Neural cell (in vitro differentiated cells): ENCODE data around the gene FAM209A. TPM values are rescaled to one million over a fixed set of nuclear protein-coding genes. Genes with fewer than 3 reads are reported as not detected.

Experiments
- H2AFZ ChIP-seq: fragments of 200-600, 300-800 bp; sonication (generic), shearing (Covaris generic); 2 replicates; pipeline ENCODE4 v1.6.0; 2014; ENCODE audit warnings: low read depth, mild to moderate bottlenecking, antibody characterized with exemption, low read length, moderate library complexity
- H3F3A ChIP-seq: fragments of 200-600 bp; shearing (Covaris generic); 2 replicates; pipeline ENCODE4 v1.6.1; 2016; ENCODE audit warnings: mild to moderate bottlenecking, moderate library complexity, mixed read lengths, antibody characterized with exemption, low read length; ENCODE audit not compliant: insufficient read depth, poor library complexity, severe bottlenecking
- H3K27ac ChIP-seq: fragments of 200-600, 300-800 bp; sonication (generic), shearing (Covaris generic); 2 replicates; pipeline ENCODE4 v1.5.1; 2014; ENCODE audit warnings: mild to moderate bottlenecking, low read length, moderate library complexity
- H3K27me3 ChIP-seq: fragments of 300-800, 200-600 bp; sonication (generic), shearing (Covaris generic); 2 replicates; pipeline ENCODE4 v1.6.0; 2014; ENCODE audit warnings: mild to moderate bottlenecking, low read depth, low read length, moderate library complexity; ENCODE audit not compliant: insufficient read depth
- H3K36me3 ChIP-seq: fragments of 300-800, 200-600 bp; sonication (generic), shearing (Covaris generic); 2 replicates; pipeline ENCODE4 v1.5.1; 2014; ENCODE audit warnings: mild to moderate bottlenecking, antibody characterized with exemption, low read length, moderate library complexity; ENCODE audit not compliant: insufficient read depth
- H3K4me2 ChIP-seq: fragments of 300-800, 200-600 bp; sonication (generic), shearing (Covaris generic); 2 replicates; pipeline ENCODE4 v1.6.0; 2014; ENCODE audit warnings: mild to moderate bottlenecking, low read length
- H3K4me3 ChIP-seq: fragments of 300-800, 200-600 bp; sonication (generic), shearing (Covaris generic); 2 replicates; pipeline ENCODE4 v1.5.1; 2014; ENCODE audit warnings: mild to moderate bottlenecking, low read length, moderate library complexity
- H3K79me2 ChIP-seq: fragments of 200-600 bp; shearing (Covaris generic); replicated peaks from 2 replicates; pipeline ENCODE4 v1.6.0; 2014; ENCODE audit warnings: mild to moderate bottlenecking, low read length, moderate library complexity; ENCODE audit not compliant: insufficient read depth
- H3K9ac ChIP-seq: fragments of 300-800, 200-600 bp; sonication (generic), shearing (Covaris generic); 2 replicates; pipeline ENCODE4 v1.6.1; 2016; ENCODE audit warnings: mild to moderate bottlenecking, low read length, mixed read lengths
- H3K9me2 ChIP-seq: fragments of 200-600 bp; shearing (Covaris generic); 2 replicates; pipeline ENCODE4 v1.6.1; 2016; ENCODE audit warnings: mild to moderate bottlenecking, low read length, mixed read lengths; ENCODE audit not compliant: insufficient read depth
- H3K9me3 ChIP-seq: fragments of 200-600, 300-800 bp; sonication (generic), shearing (Covaris generic); 2 replicates; pipeline ENCODE4 v1.6.1; 2016; ENCODE audit warnings: mild to moderate bottlenecking, mixed run types, low read length, moderate library complexity, mixed read lengths
- H4K20me1 ChIP-seq: fragments of 200-600 bp; shearing (Covaris generic); 2 replicates; pipeline ENCODE4 v1.6.1; 2016; ENCODE audit warnings: mild to moderate bottlenecking, mixed run types; ENCODE audit not compliant: insufficient read depth
- EP300 ChIP-seq: fragments of 450-650 bp; conservative IDR thresholded peaks from 2 replicates; pipeline ENCODE4 v1.6.1; 2014; ENCODE audit warnings: antibody characterized with exemption, mild to moderate bottlenecking, moderate library complexity; ENCODE audit not compliant: poor library complexity, severe bottlenecking
- EZH2 ChIP-seq: fragments of 200-600, 300-800 bp; shearing (Covaris generic), sonication (generic); IDR thresholded peaks from 2 replicates; pipeline ENCODE4 v1.6.1; 2014; ENCODE audit warnings: antibody characterized with exemption, low read length, borderline replicate concordance, mild to moderate bottlenecking; ENCODE audit not compliant: insufficient read depth, poor library complexity, severe bottlenecking
- MXI1 ChIP-seq: fragments of 450-650 bp; conservative IDR thresholded peaks from 2 replicates; pipeline ENCODE4 v1.6.1; 2014; ENCODE audit warnings: antibody characterized with exemption, mild to moderate bottlenecking; ENCODE audit not compliant: poor library complexity, severe bottlenecking
- POLR2AphosphoS5 ChIP-seq: IDR thresholded peaks from 2 replicates; pipeline ENCODE4 v1.6.1; 2012
- REST ChIP-seq: IDR thresholded peaks from 2 replicates; pipeline ENCODE4 v1.6.1; 2012; ENCODE audit warnings: borderline replicate concordance
- SMC3 ChIP-seq: fragments of 450-650 bp; conservative IDR thresholded peaks from 2 replicates; pipeline ENCODE4 v1.6.1; 2014; ENCODE audit warnings: antibody characterized with exemption, mild to moderate bottlenecking, moderate library complexity; ENCODE audit not compliant: poor library complexity
- TAF1 ChIP-seq: IDR thresholded peaks from 2 replicates; pipeline ENCODE4 v1.6.1; 2012; ENCODE audit warnings: low read depth
- polyA plus RNA-seq: library from polyadenylated mRNA; depleted of rRNA; stranded (reverse); fragments of >200 nt; gene quantifications from 2 replicates; pipeline ENCODE4 v1.2.3, GENCODE V29; 2014

Gene FAM209A
- polyA plus RNA-seq, 1 donor from 2014 or later, result not detected

GRCh38 chr20:56542489-56543030, 18.0 kb downstream of the FAM209A start:
- Histone ChIP-seq H3K9ac (no peak overlapping the region), H3K9me3 (no peaks in the 10 kb centered on the region), H3K79me2 (no peaks in the 10 kb centered on the region), H4K20me1 (no peaks in the 10 kb centered on the region), H3K36me3 (no peaks in the 10 kb centered on the region), H3K4me2 (no peak overlapping the region), H3K4me3 (no peak overlapping the region), H3K9me2 (no peaks in the 10 kb centered on the region), H3F3A (no peaks in the 10 kb centered on the region), H3K27me3 (no peaks in the 10 kb centered on the region), H3K27ac (no peak overlapping the region), H2AFZ (no peak overlapping the region)
- no peak for TF ChIP-seq POLR2AphosphoS5

DNA sequence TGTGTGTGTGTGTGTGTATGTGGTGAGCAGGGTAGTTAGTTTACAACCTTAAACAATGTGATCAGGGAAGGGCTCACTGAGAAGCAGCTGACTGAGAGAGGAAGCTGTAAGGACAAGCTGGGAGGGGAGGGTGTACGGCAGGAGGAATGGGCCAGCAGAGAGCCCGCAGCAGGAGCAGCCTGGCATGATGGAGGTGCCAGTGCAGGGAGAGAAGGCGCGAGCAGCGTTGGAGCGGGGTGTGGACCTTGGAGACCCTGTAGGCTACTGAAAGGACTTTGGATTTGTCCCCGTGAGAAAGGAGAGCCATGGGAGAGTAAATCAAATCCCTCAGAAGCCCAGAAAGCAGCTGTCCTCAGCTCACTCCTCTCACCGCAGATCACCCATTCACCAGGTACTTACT, 27.0 kb downstream of the FAM209A start:
- no peak overlapping the region for H2AFZ ChIP-seq
- H3K9ac ChIP-seq, result no peak overlapping the region
- H3K4me3 ChIP-seq, result no peak overlapping the region
- TF ChIP-seq EZH2 (no peak), MXI1 (no peak)
- H3K27ac ChIP-seq, result no peak overlapping the region
- no peaks in the 10 kb centered on the region for H3K27me3 ChIP-seq
- H3K9me3 ChIP-seq, result no peaks in the 10 kb centered on the region
- H3K4me2 ChIP-seq, result no peak overlapping the region
- H3K36me3 ChIP-seq, result no peaks in the 10 kb centered on the region
- no peaks in the 10 kb centered on the region for H3F3A ChIP-seq
- no peaks in the 10 kb centered on the region for H3K9me2 ChIP-seq
- H3K79me2 ChIP-seq, result no peaks in the 10 kb centered on the region
- H4K20me1 ChIP-seq, result no peaks in the 10 kb centered on the region

GRCh38 chr20:56552911-56553629, 28.5 kb downstream of the FAM209A start:
- Histone ChIP-seq H3K9me3 (no peaks in the 10 kb centered on the region), H3K27ac (no peak overlapping the region), H3F3A (no peaks in the 10 kb centered on the region), H3K9ac (no peak overlapping the region), H3K9me2 (no peaks in the 10 kb centered on the region), H3K36me3 (no peaks in the 10 kb centered on the region), H3K4me3 (no peak overlapping the region), H3K79me2 (no peaks in the 10 kb centered on the region), H2AFZ (no peak overlapping the region), H3K4me2 (no peak overlapping the region), H4K20me1 (no peaks in the 10 kb centered on the region), H3K27me3 (no peaks in the 10 kb centered on the region)
- TF ChIP-seq SMC3, result no peak
- no peak for TF ChIP-seq EZH2
- no peak for TF ChIP-seq EP300
- TF ChIP-seq MXI1, result no peak
- TF ChIP-seq REST, result no peak
- TF ChIP-seq TAF1, result no peak
- TF ChIP-seq POLR2AphosphoS5, result no peak
